LNCAP (cell line): ENCODE results near the gene CCSER2.

Experiments
- TF ChIP-seq, protein P1 (sequence below): fragments of 450-650 bp; IDR thresholded peaks from 2 replicates; pipeline ENCODE4 v1.5.1; 2017; ENCODE audit warnings: mild to moderate bottlenecking

CCSER2 gene

DNA sequence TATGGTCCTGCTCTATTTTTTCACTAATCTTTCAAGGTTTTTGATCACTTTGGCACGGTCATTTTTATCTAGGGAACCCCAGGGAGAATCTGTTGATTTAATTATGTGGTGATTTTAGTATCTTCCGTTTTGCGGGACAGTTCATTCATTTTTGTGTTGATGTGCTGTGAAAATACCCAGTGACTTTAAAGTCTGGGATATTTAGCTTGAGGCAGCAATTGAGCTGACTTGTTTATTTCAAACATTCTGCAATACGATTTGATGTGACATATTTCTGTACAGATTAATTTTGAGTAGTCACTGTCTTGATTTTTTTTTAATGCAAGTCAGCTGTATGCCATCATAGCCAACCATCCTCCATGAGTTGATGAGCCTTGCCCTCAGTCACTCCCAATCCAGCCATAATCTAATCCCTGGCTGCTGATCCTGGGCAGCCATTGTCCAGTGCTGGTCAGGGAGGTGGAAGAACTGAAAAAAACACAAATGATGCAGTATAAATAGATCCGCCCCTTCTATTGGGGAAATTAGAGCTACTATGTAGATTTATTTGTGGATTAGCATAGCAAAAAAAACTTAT, 183.4 kb downstream of the CCSER2 start:
- TF ChIP-seq, protein P1, sequence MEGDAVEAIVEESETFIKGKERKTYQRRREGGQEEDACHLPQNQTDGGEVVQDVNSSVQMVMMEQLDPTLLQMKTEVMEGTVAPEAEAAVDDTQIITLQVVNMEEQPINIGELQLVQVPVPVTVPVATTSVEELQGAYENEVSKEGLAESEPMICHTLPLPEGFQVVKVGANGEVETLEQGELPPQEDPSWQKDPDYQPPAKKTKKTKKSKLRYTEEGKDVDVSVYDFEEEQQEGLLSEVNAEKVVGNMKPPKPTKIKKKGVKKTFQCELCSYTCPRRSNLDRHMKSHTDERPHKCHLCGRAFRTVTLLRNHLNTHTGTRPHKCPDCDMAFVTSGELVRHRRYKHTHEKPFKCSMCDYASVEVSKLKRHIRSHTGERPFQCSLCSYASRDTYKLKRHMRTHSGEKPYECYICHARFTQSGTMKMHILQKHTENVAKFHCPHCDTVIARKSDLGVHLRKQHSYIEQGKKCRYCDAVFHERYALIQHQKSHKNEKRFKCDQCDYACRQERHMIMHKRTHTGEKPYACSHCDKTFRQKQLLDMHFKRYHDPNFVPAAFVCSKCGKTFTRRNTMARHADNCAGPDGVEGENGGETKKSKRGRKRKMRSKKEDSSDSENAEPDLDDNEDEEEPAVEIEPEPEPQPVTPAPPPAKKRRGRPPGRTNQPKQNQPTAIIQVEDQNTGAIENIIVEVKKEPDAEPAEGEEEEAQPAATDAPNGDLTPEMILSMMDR = no peak

DNA sequence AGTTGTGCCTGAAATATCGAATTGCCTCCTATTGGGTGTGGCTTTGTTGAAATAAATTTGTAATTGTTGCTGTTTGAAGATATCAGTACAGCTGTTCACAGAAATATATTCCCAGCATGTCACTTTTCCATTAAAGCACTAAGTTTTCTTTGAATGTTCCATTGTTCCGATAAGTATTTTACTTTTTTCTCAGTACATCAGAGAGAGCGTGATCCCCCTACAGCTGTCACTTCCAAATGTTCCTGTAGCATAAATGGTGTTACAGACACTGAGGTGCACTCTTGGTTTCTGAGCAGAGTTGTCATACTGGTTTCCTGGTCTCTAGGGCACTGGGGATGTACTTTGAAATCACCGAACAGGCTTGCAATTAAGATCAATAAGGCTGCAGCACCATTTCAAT, 189.2 kb downstream of the CCSER2 start:
- TF ChIP-seq, protein P1 = no peak

DNA sequence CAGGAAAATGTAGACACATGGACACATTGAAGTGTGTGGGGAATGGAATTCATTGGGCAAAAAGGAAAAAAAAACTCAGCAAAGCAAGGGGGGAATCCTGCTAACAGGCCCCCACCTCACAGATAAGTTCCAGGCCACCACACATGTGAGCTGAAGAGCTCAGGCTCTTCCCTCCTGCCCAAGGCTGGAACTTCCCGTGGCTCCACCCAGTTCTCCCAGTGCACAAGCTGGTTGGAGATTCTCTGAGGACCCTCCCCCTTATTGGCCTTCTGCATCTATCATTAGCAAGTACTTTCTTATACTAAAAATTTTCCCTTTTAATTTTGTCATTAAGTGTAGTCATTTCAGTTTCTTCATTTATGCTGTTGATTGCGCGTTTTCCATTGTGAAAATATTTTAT, 190.8 kb downstream of the CCSER2 start:
- TF ChIP-seq, protein P1 = no peak

- TF ChIP-seq, protein P1 = no peak
Measured at GRCh38 chr10:84521013-84521412, 192.6 kb downstream of the CCSER2 start.

GRCh38 chr10:84521468-84521867, 193.1 kb downstream of the CCSER2 start:
- TF ChIP-seq, protein P1 = no peak

DNA sequence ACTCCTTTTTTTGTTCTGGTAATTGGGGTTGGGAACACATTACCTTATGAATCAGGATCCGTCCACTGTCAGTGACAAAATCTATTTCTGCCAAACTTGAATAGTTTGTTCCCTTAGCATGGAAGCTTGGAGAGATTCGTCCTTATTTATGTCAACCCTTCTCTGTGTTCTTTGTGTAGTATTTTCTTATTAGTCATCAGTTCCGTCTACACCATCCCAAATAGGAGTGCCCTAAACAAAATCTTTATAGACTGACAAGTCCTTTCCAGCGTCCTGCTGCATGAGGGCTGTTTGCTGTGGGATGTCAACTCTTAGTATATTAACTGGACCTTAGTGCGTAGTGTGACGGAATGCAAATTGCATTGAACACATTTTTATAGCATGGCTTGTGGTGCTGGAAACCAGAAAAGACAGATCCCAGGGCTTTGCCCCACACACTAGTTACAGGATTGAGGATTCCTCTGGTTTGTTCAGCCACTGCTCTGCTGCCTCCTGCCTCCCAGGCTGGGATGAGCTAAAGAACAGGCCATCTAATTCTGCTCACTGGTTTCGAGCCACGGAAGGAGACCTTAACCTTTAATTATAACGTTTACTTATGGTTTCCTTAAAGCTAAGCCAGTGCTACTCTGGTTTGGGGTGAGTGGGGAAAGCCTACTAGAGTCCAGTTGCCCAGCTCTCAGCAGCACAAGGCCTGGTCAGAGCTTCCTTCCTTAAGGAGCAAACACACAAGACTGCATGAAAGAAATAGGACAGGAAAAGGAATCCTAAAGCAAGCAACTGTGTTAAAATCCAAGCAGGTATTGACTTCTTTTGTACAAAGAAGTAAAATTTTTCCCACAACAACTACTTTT, 194.4 kb downstream of the CCSER2 start:
- TF ChIP-seq, protein P1 = no peak

- TF ChIP-seq, protein P1 = no peak
Measured at GRCh38 chr10:84523526-84523925, 195.1 kb downstream of the CCSER2 start.
